Upper lobe of right lung (tissue), 1 donor: ENCODE results near the gene TLR9. TPM values are rescaled to one million over a fixed set of nuclear protein-coding genes. Genes with fewer than 3 reads are reported as not detected.
A peak's percentile ranks its signal among the peaks of the same experiment; 100 is the strongest.

Experiments
- ATAC-seq: fragments of 200-7000 bp; cut with Tn5 transposase; one replicate; pipeline ENCODE4 v1.9.1; 2020; ENCODE audit warnings: mild to moderate bottlenecking, moderate library complexity
- DNase-seq: peaks from one replicate; pipeline ENCODE4 v3.0.0-alpha.2; 2020
- H3K27ac ChIP-seq: fragments of 200-600 bp; one replicate; pipeline ENCODE4 v1.8.0; 2022
- H3K27me3 ChIP-seq: fragments of 200-600 bp; one replicate; pipeline ENCODE4 v1.8.0; 2022; ENCODE audit warnings: mild to moderate bottlenecking
- H3K36me3 ChIP-seq: fragments of 200-600 bp; one replicate; pipeline ENCODE4 v1.8.0; 2022
- H3K4me1 ChIP-seq: fragments of 200-600 bp; one replicate; pipeline ENCODE4 v1.8.0; 2022
- H3K4me3 ChIP-seq: fragments of 200-600 bp; one replicate; pipeline ENCODE4 v1.8.0; 2022; ENCODE audit warnings: mild to moderate bottlenecking
- H3K9me3 ChIP-seq: fragments of 200-600 bp; one replicate; pipeline ENCODE4 v1.8.0; 2022
- intact Hi-C: fragments of 100-400 bp; cut with DNase I; formaldehyde crosslinking; loops from one replicate; pipeline ENCODE4 v1.11.0; 2022
- total RNA-seq: library from RNA; stranded (reverse); fragmentation: NEBNext Ultra II Directional; extraction: Animal tissue kit (Norgen Biotek cat#: 25700); gene quantifications from one replicate; pipeline ENCODE4 v1.2.1, GENCODE V29; 2021
- TF ChIP-seq, protein P1 (sequence below): fragments of 200-600 bp; IDR thresholded peaks from one replicate; pipeline ENCODE4 v1.8.0; 2022; ENCODE audit warnings: antibody characterized with exemption
- donor health status: DM: no; HTN: yes; CAD: no; lungs with severe emphysema.

The TLR9 gene
- total RNA-seq, 1 donor from 2014 or later, result 0.87 TPM

DNA sequence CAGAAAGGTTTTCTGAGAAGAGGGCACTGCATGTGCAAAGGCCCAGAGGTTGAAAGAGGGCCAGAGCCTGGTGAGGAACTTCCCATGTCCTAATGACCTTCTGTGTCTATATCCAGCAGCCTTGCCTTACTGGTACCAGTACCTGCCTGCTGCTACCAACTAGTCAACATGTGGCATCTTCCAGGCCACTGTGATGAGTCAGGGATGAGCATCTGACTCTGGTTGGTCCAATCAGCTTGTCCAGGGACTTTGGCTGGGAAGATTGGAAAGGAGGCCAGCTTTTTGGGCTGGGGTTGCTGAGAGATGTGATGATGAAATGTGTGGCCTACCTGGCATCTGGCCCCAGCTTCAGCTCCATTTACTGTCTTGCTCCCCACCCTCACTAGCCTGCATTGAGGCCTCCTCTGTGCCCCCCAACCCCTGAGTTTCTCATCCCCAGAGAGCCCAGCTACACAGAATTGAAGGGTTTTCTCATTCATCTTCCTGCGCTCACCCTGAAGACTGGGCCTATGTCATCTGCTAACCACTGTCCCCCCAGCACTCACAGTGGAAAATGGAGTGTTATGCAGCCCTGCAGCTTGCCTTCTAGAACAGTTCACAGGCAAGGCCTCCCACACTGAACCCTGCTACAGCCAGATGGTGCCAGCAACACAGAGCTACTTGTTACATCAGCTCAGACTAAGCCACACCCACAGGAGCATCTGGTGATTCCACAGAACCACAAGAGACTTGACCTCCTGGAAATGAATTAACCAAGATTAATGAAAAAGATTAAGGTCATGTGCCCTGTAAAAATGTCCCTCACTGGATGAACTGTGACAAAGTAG, 14.8 kb upstream of the TLR9 start:
- Histone ChIP-seq H3K4me1 (peaks cover 45% of the 10 kb centered on the region), H3K9me3 (no peaks in the 10 kb centered on the region), H3K27me3 (no peaks in the 10 kb centered on the region), H3K4me3 (peak overlapping the region; percentile 74), H3K27ac (peak overlapping the region; percentile 84), H3K36me3 (no peaks in the 10 kb centered on the region)
- peak; percentile 67 for DNase-seq
- ATAC-seq, result peak; percentile 34
- intact Hi-C loops, result no loop called here
- TF ChIP-seq, protein P1, sequence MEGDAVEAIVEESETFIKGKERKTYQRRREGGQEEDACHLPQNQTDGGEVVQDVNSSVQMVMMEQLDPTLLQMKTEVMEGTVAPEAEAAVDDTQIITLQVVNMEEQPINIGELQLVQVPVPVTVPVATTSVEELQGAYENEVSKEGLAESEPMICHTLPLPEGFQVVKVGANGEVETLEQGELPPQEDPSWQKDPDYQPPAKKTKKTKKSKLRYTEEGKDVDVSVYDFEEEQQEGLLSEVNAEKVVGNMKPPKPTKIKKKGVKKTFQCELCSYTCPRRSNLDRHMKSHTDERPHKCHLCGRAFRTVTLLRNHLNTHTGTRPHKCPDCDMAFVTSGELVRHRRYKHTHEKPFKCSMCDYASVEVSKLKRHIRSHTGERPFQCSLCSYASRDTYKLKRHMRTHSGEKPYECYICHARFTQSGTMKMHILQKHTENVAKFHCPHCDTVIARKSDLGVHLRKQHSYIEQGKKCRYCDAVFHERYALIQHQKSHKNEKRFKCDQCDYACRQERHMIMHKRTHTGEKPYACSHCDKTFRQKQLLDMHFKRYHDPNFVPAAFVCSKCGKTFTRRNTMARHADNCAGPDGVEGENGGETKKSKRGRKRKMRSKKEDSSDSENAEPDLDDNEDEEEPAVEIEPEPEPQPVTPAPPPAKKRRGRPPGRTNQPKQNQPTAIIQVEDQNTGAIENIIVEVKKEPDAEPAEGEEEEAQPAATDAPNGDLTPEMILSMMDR, result no peak

DNA sequence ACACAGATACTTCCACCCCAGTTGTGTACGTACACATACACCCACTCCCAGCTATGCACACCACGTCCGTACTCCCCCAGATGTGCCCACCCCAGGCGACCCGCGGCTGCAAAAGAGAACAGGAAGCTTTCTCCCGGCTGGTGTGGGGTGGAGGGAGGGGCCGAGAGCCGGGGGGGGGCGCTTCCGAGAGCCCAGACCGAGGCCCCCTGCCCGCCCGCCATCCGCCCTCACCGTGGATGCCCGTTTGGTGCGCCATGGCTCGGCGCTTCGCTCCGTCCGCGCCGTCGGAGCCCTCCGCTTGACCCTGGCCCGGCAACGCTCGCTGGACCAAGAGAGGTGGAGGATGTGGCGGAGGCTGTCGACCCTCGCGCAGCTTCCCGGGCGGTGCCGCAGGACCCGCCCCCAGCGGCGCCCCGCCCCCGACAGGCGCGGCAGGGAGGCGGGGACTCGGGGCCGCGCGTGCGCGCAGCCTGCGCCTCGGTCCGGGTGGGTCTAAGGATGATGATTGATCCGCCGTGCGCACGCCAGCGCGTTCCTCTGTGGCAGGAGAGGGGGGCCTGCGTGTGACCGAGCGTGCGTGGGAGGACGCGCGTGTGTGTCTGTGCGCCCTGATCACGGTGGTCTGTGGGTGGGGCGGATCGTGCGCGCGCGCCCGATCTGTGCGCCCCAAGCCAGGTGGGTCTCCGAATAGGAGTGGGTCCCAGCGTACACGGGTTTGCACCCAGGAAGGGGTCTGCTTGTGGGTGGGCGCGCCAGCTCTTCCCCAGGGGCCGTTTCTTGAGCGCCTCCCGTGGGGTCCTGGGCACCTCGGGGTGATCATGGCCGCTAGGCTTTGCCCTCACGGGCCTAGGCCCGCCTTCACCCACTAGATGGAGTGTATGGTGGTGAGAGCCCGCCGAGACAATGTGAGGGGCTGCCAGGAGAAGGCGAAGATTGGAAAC, 13.6 kb upstream of the TLR9 start, which contains the start of gene TWF2:
Gene TWF2, minus strand, starts transcription at position 398 of the 941 bp plus-strand sequence. Its CDS starts 142 bp downstream, at position 256.
- peaks cover 33% of the 10 kb centered on the region for H3K4me1 ChIP-seq
- TF ChIP-seq, protein P1, result peak; percentile 50
- peak within 1 kb of the TSS; percentile 84 for H3K27ac ChIP-seq
- peaks cover 8% of the 10 kb centered on the region for H3K36me3 ChIP-seq
- no peaks in the 10 kb centered on the region for H3K27me3 ChIP-seq
- ATAC-seq (peak; percentile 92), DNase-seq (peak; percentile 91)
- intact Hi-C loops, result no loop called here
- peak within 1 kb of the TSS; percentile 74 for H3K4me3 ChIP-seq
- H3K9me3 ChIP-seq, result no peaks in the 10 kb centered on the region

DNA sequence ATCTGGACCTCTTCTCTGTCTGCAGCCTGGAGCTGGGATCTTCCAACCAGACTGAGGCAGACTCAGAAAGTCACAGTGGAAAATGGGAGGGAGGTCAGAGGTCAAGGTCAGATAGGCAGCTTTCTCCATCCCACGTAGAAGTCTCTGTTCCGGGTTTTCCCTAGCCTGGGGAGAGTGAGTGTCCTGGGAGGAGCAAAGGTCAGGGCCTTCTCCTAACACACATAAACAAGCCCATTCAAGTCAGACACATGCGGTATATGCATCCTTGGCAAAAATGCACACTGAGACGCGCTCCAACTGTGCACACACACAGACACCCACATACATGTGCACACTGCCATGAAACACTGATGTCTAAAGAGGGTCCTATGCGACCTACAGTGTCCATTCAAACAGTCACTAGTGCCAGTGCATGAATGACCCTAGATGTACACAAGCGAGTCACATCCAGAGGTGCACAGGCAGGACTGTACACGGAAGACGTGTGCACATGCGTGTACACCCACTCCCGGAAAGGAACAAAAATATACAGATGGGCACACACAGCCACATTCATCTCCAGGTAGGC, 12.8 kb upstream of the TLR9 start:
- Histone ChIP-seq H3K9me3 (no peaks in the 10 kb centered on the region), H3K36me3 (peaks cover 9% of the 10 kb centered on the region), H3K4me1 (peaks cover 33% of the 10 kb centered on the region), H3K27me3 (no peaks in the 10 kb centered on the region), H3K27ac (peak overlapping the region; percentile 84), H3K4me3 (peak overlapping the region; percentile 74)
- TF ChIP-seq, protein P1, result no peak
- intact Hi-C loops, result no loop called here
- DNase-seq, result no peak
- peak; percentile 26 for ATAC-seq

DNA sequence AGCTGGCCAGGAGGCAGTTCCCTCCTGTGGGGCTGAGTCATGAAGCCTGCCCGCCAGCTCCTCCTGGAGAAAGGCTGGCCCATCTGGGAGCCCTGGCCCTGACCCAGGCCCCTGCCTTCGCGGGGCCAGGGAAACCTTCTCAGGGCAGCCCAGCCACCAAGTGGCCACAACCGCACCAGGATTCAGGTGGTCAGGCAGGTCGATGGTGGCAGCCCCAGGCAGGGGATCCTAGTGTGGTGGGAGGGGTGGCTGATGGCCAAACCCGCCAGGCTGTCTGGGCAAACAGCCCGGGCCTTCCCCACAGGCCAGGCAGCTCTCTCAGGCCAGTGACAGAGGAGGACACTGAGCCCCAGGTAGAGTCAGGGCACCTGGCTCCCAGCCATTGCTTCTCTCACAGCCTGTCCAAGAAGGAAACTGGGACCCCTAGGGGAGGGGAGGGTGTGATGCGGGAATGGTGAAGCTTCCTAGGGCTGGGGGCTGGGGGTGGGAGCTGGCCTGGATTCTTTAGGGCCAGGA, 12.3 kb upstream of the TLR9 start:
- TF ChIP-seq, protein P1, result no peak
- H3K9me3 ChIP-seq, result no peaks in the 10 kb centered on the region
- peak; percentile 86 for DNase-seq
- H3K27ac ChIP-seq, result peak overlapping the region; percentile 84
- peak overlapping the region; percentile 74 for H3K4me3 ChIP-seq
- intact Hi-C loops, result no loop called here
- ATAC-seq, result peak; percentile 69
- H3K27me3 ChIP-seq, result no peaks in the 10 kb centered on the region
- H3K4me1 ChIP-seq, result peaks cover 33% of the 10 kb centered on the region
- peaks cover 10% of the 10 kb centered on the region for H3K36me3 ChIP-seq

DNA sequence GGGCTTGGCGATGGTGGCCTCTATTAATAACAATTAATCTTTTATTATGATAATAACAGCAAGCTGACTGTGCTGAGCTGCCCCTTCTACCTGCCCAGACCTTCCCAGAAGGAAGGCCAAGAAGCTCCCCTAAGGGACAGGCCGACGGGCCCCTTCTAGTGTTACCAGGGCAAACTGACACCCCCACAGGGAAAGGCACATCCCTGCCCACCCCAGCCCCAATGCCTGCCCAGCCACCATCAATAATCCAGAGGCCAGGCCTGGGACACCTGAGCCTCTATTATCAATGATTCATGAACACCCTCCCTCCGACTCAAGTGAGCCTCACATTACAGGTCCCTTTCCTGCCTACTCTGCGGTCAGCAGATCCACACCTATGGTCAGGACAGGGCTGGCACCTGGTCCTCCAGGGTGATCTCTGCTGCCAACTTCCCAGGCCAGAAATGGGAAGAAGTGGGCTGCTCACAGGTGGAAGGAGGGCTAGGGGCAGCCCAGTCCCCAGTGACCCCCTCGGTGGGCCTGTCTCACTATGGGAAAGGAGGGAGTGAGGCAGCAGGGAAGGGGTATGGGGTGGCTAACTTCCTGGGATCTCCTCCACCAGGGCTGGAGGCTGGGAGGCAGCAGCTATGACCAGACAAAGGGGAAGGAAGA, 11.7 kb upstream of the TLR9 start:
- Histone ChIP-seq H3K27me3 (no peaks in the 10 kb centered on the region), H3K4me3 (peak overlapping the region; percentile 74)

More for the DNA sequence above, 11.7 kb upstream of the TLR9 start:
- ATAC-seq (no peak), DNase-seq (peak; percentile 39)
- Histone ChIP-seq H3K36me3 (peaks cover 15% of the 10 kb centered on the region), H3K4me1 (peaks cover 33% of the 10 kb centered on the region), H3K27ac (peak overlapping the region; percentile 84), H3K9me3 (no peaks in the 10 kb centered on the region)
- intact Hi-C loops, result no loop called here
- TF ChIP-seq, protein P1, result no peak
